HEK293 (cell line): ENCODE measurements around the gene CFL1.

Source experiments
- GLI4 ChIP-seq: fragments of 450-650 bp; formaldehyde crosslinking; IDR thresholded peaks from 2 replicates; pipeline ENCODE4 v1.5.1; 2016; ENCODE audit warnings: missing biosample characterization, missing genetic modification characterization
- GLIS1 ChIP-seq: fragments of 450-650 bp; formaldehyde crosslinking; IDR thresholded peaks from 2 replicates; pipeline ENCODE4 v1.5.1; 2016; ENCODE audit warnings: missing biosample characterization, missing genetic modification characterization
- PRDM10 ChIP-seq: fragments of 450-650 bp; formaldehyde crosslinking; IDR thresholded peaks from 2 replicates; pipeline ENCODE4 v1.5.1; 2016; ENCODE audit warnings: missing biosample characterization, missing genetic modification characterization
- REPIN1 ChIP-seq: fragments of 450-650 bp; formaldehyde crosslinking; IDR thresholded peaks from 2 replicates; pipeline ENCODE4 v1.5.1; 2017; ENCODE audit warnings: missing biosample characterization, missing genetic modification characterization, low read depth
- TCF7L2 ChIP-seq: IDR thresholded peaks from 2 replicates; pipeline ENCODE4 v1.6.1; 2011; ENCODE audit warnings: low read depth, mild to moderate bottlenecking, inconsistent platforms, low read length, moderate library complexity, borderline replicate concordance
- YY1 ChIP-seq: fragments of 450-650 bp; formaldehyde crosslinking; IDR thresholded peaks from 2 replicates; pipeline ENCODE4 v1.5.1; 2018; ENCODE audit warnings: missing biosample characterization, missing genetic modification characterization
- YY2 ChIP-seq: fragments of 450-650 bp; formaldehyde crosslinking; IDR thresholded peaks from 2 replicates; pipeline ENCODE4 v1.5.1; 2016; ENCODE audit warnings: missing biosample characterization, missing genetic modification characterization
- ZBTB1 ChIP-seq: fragments of 450-650 bp; formaldehyde crosslinking; IDR thresholded peaks from 2 replicates; pipeline ENCODE4 v1.5.1; 2016; ENCODE audit warnings: missing biosample characterization, missing genetic modification characterization
- ZBTB26 ChIP-seq: fragments of 450-650 bp; formaldehyde crosslinking; optimal IDR thresholded peaks from 2 replicates; pipeline ENCODE3; 2016; ENCODE audit warnings: missing biosample characterization, mild to moderate bottlenecking, missing genetic modification characterization
- ZBTB6 ChIP-seq: fragments of 450-650 bp; formaldehyde crosslinking; IDR thresholded peaks from 2 replicates; pipeline ENCODE4 v1.5.1; 2017; ENCODE audit warnings: missing biosample characterization, missing genetic modification characterization
- ZFP37 ChIP-seq: fragments of 450-650 bp; formaldehyde crosslinking; IDR thresholded peaks from 2 replicates; pipeline ENCODE4 v1.5.1; 2016; ENCODE audit warnings: missing biosample characterization, missing genetic modification characterization
- ZIC2 ChIP-seq: fragments of 450-650 bp; formaldehyde crosslinking; IDR thresholded peaks from 2 replicates; pipeline ENCODE4 v1.5.1; 2016; ENCODE audit warnings: missing biosample characterization, missing genetic modification characterization
- ZNF114 ChIP-seq: fragments of 450-650 bp; formaldehyde crosslinking; IDR thresholded peaks from 2 replicates; pipeline ENCODE4 v1.5.0; 2017; ENCODE audit warnings: missing biosample characterization, missing genetic modification characterization
- ZNF132 ChIP-seq: fragments of 450-650 bp; formaldehyde crosslinking; IDR thresholded peaks from 2 replicates; pipeline ENCODE4 v1.5.1; 2017; ENCODE audit warnings: missing biosample characterization, missing genetic modification characterization, borderline replicate concordance
- ZNF157 ChIP-seq: fragments of 450-650 bp; formaldehyde crosslinking; IDR thresholded peaks from 2 replicates; pipeline ENCODE4 v1.5.1; 2016; ENCODE audit warnings: missing biosample characterization, missing genetic modification characterization
- ZNF18 ChIP-seq: fragments of 450-650 bp; formaldehyde crosslinking; IDR thresholded peaks from 2 replicates; pipeline ENCODE4 v1.5.1; 2016; ENCODE audit warnings: missing biosample characterization, missing genetic modification characterization
- ZNF221 ChIP-seq: fragments of 450-650 bp; formaldehyde crosslinking; IDR thresholded peaks from 2 replicates; pipeline ENCODE4 v1.5.1; 2017; ENCODE audit warnings: missing biosample characterization, missing genetic modification characterization, borderline replicate concordance
- ZNF223 ChIP-seq: fragments of 450-650 bp; formaldehyde crosslinking; IDR thresholded peaks from 2 replicates; pipeline ENCODE4 v1.5.1; 2016; ENCODE audit warnings: missing biosample characterization, missing genetic modification characterization
- ZNF239 ChIP-seq: fragments of 450-650 bp; formaldehyde crosslinking; IDR thresholded peaks from 2 replicates; pipeline ENCODE4 v1.5.1; 2016; ENCODE audit warnings: missing biosample characterization, missing genetic modification characterization
- ZNF302 ChIP-seq: fragments of 450-650 bp; formaldehyde crosslinking; IDR thresholded peaks from 2 replicates; pipeline ENCODE4 v1.5.1; 2016; ENCODE audit warnings: missing biosample characterization, missing genetic modification characterization, low read depth
- ZNF514 ChIP-seq: fragments of 450-650 bp; formaldehyde crosslinking; IDR thresholded peaks from 2 replicates; pipeline ENCODE4 v1.5.1; 2016; ENCODE audit warnings: missing biosample characterization, missing genetic modification characterization
- ZNF518A ChIP-seq: fragments of 450-650 bp; formaldehyde crosslinking; conservative IDR thresholded peaks from 2 replicates; pipeline ENCODE4 v1.5.1; 2016; ENCODE audit warnings: low read depth, missing biosample characterization, missing genetic modification characterization
- ZNF580 ChIP-seq: fragments of 450-650 bp; formaldehyde crosslinking; IDR thresholded peaks from 2 replicates; pipeline ENCODE4 v1.5.1; 2016; ENCODE audit warnings: missing biosample characterization, missing genetic modification characterization
- ZNF629 ChIP-seq: fragments of 450-650 bp; formaldehyde crosslinking; IDR thresholded peaks from 2 replicates; pipeline ENCODE4 v1.5.1; 2017; ENCODE audit warnings: missing biosample characterization, missing genetic modification characterization
- ZNF658 ChIP-seq: fragments of 450-650 bp; formaldehyde crosslinking; IDR thresholded peaks from 2 replicates; pipeline ENCODE4; 2016; ENCODE audit warnings: missing biosample characterization, missing genetic modification characterization
- ZNF792 ChIP-seq: fragments of 450-650 bp; formaldehyde crosslinking; IDR thresholded peaks from 2 replicates; pipeline ENCODE4 v1.5.1; 2016; ENCODE audit warnings: missing biosample characterization, missing genetic modification characterization

Gene CFL1

GRCh38 chr11:65873318-65874156 is 15.6 kb upstream of the CFL1 start (continued):
- TF ChIP-seq ZNF18 (tag by site-specific recombination) (no peak), ZNF514 (tag by site-specific recombination) (no peak), GLI4 (tag by site-specific recombination) (no peak), ZBTB26 (tag by site-specific recombination) (peak; percentile 57), ZNF114 (tag by site-specific recombination) (no peak), ZFP37 (no peak), ZNF518A (tag by site-specific recombination) (no peak), ZIC2 (tag by site-specific recombination) (peak; percentile 92), ZNF302 (tag by site-specific recombination) (no peak), YY2 (tag by site-specific recombination) (no peak), ZNF157 (tag by site-specific recombination) (no peak), PRDM10 (0 out of 2 replicates have a peak, but pooled peaks have one; percentile 12), YY1 (tag by site-specific recombination) (no peak), TCF7L2 (no peak), REPIN1 (tag by site-specific recombination) (no peak), ZNF580 (tag by site-specific recombination) (no peak), GLIS1 (tag by site-specific recombination) (peak; percentile 76), ZNF221 (tag by site-specific recombination) (no peak), ZNF629 (no peak; the same call in 1 of the 2 replicates), ZBTB6 (no peak), ZNF792 (tag by site-specific recombination) (no peak), ZNF239 (no peak), ZBTB1 (tag by site-specific recombination) (no peak), ZNF658 (no peak), ZNF132 (no peak), ZNF223 (tag by site-specific recombination) (no peak)
